HK-2 (cell line): ENCODE data around the gene PRAMEF1.
"Not testable (repeated sequence)": the region's sequence is repeated elsewhere in the genome, so short reads cannot be mapped to it uniquely, and the experiment has no call there.

Source experiments
- DNase-seq: peaks from one replicate; pipeline ENCODE4 v3.0.0-alpha.2; 2018; ENCODE audit not compliant: unreplicated experiment

The PRAMEF1 gene

DNA sequence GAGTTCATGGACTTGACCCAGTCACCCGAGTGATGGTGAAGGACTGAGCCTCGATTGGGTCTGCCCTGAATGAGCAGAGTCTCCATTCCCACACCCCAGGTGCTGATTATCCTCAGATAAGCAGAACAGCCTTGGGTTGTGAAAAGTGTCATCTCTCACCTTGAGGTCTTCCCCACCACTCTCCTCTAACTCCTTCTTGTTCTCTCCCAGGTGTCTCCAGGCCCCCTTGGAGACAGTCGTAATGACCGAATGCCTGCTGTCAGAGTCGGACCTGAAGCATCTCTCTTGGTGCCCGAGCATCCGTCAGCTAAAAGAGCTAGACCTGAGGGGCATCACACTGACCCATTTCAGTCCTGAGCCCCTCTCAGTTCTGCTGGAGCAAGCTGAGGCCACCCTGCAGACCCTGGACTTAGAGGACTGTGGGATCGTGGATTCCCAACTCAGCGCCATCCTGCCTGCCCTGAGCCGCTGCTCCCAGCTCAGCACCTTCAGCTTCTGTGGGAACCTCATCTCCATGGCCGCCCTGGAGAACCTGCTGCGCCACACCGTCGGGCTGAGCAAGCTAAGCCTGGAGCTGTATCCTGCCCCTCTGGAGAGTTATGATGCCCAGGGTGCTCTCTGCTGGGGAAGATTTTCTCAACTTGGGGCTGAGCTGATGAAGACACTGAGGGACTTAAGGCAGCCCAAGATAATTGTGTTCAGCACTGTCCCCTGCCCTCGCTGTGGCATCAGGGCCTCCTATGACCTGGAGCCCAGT, 14.2 kb upstream of the PRAMEF1 start:
- no peak for DNase-seq

DNA sequence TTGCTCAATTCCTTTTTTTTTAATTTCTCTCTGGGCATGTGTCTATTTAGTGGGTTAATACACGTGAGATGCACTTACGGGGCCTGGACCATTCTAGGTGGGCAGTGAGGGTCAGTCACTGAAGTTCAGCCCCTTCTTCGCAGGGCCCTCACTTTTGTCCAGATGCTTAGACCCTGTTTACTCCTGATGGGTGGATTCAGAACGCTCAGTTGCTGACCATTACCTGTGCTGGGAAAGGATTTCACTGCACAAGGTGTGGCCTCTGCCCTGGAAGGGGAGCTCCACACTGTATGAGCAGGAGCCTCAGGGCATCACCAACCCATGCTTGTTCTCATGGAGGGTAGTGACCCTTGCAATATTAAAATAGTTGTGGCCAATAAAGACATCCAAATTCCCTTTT, 13.1 kb upstream of the PRAMEF1 start:
- DNase-seq: no peak

DNA sequence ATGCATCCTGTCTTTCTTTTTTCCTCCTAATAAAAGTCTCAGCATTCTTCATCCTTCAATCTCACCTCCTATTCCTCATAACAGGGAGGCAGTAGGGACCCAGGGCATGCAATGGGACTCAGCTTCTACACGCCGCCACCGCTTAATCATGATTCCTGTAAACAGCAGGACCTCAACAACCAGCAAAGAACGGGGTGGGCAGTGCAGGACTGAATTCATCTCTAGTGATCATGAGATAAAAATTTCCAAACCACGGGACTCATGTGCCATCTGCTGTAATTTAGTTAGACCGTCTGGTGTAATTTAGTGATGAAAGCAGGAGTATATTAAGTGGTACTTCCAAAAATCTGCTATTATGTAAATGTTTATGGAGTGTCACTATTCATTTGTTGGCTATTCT, 12.3 kb upstream of the PRAMEF1 start:
- DNase-seq: no peak

DNA sequence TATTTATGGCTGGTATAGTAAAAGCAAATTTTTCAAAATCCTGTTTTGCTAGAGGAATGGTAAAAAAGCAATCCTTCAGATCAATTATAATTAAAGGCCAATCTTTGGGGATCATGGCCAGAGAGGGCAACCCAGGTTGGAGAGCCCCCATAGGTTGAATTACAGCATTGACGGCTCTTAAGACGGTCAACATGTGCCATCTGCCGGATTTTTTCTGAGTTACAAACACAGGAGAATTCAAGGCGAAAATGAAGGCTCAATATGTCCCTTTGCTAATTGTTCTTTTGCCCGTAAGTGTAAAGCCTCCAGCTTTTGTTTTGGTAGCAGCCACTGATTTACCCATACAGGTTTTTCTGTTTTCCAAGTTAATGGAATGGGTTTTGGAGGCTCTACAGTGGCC, 9.7 kb upstream of the PRAMEF1 start:
- not testable (repeated sequence) for DNase-seq

DNA sequence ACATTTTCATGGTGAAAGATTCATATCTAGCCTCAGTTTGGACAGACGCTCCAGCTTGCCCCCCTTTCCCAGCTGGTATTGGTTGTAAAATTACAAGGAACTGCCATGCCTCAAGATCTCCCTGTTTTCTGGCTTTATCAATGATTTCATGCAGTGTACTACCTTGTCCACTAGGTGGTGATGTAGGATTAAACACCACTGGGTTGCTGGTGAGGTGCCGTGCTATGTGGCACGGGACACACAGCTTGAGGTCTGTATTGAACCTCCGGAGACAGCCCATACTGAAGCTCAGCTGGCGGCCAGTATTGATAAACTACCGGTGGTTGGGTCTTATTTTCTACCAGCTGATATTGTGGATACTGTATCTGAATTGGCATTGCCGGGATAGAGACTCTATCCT, 7.4 kb upstream of the PRAMEF1 start:
- not testable (repeated sequence) for DNase-seq

DNA sequence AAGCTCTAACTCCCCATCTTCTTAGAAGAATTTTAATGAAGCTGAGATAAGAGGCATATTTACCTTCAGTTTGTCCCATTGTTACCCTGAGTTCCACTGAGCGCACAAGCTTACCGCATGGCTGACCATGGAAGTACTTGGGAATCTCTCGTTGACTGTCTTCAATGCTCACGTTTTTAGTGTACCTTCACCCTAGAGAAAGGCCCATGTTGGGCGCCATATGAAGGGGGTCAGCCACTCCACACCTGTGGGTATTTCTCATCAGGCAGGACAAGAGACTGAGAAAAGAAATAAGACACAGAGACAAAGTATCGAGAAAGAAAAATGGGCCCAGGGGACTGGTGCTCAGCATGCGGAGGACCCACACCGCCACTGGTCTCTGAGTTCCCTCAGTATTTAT, 6.5 kb upstream of the PRAMEF1 start:
- DNase-seq: not testable (repeated sequence)

DNA sequence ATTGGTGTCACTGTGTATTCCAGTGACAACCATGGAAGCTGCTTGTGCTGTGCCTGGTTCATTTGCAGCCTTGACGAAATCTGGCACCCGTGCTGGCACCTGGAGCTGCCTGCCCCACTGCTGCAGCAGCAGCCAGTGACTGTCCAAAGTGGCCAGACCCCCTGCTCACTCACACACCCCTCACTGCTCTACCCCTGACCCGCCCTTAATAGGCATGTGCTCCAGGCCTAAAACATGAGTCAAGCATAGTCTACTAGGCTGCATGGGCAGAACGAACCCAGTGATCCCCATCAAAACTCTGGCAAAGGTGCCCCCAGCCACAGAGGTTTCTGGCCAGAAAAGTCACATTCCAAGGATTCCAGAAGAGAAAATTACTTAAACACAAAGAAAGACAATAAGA, 7.7 kb downstream of the PRAMEF1 start:
- no peak for DNase-seq

DNA sequence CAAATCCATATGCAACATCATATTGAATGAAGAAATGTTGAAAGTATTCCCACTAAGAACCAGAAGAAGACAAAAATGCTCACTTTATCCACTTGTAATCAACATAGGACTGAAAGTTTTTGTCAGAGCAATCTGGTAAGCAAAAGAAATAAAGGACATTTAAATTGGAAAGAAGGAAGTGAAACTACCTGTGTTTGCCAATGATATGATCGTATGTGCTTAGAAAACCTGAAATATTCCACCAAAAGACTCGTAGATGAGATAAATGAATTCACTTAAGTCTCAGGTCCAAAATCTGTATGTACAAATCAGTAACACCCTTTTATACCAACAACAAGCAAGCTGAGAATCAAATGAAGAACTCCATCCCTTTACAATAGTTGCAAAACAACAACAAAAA, 8.5 kb downstream of the PRAMEF1 start:
- no peak for DNase-seq

DNA sequence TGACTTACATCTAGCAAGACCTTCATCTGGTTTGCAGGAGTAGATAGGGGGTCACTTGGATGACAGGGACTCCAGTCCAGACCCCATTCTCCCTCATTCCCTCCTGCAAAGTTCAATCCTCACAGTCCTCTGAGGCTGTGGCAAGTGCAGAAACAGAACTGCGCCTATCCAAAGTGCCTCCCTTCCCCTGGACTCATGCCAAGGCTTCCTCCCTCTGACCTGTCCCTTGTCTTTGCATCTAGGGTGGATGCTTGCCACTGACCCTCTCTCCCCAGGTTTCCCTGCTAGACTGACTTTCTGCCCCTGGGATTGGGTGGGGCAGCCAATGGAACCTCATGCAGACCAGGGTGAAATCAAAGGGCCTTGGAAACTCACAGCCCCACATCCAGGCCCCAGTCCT, 18.7 kb downstream of the PRAMEF1 start:
- DNase-seq: no peak

DNA sequence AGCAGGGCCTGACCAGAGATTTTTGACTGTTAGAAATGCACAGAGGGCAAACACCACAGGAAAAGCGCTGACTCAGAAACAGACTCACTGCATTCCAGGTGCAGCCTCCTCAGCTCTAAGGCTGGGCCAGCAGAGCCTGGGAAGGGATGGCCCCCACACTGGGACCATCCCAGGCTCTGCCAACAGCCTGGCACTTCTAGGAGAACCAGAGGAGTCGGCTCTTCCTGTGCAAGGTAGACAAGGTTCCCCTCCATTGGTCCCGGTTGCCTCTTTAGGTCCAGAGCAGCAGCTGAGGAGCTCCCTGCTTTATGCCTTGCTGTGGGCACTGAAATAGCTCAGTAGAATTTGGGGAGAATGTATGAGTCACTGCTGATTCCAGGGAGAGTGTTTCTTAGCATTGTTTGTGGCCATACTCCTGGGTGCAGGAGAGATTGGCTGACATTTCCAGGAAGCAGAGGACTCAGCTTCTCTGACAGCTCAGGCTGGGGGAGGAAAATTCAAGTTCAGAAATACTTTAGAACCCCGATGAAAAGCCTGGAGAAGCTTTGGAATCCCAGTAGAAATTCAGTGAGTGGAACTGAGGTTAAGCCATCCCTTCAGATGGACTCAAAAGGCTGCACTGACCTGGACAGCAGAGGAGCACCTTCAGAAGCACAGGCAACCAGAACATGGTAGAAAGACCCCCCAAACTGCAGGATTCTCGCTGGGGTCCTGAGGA, 19.7 kb downstream of the PRAMEF1 start:
- no peak for DNase-seq

DNA sequence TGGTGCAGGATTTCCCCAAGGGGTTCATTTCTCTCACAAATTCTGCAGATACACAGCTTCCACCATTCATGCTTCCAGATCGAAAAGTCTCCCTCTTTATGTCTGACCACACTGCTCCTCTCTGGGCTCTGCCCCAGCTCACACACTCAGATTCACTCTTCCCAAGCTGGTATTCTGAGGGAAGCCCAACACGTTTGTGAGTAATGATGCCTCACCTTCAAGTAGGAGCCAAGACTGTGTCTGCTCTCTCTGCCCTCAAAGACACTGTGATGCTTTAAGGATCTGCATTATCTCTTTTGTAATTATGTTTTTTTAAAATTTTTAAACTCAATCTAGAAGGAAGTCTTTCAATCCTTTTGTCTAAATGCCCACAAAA, 20.2 kb downstream of the PRAMEF1 start:
- no peak for DNase-seq

DNA sequence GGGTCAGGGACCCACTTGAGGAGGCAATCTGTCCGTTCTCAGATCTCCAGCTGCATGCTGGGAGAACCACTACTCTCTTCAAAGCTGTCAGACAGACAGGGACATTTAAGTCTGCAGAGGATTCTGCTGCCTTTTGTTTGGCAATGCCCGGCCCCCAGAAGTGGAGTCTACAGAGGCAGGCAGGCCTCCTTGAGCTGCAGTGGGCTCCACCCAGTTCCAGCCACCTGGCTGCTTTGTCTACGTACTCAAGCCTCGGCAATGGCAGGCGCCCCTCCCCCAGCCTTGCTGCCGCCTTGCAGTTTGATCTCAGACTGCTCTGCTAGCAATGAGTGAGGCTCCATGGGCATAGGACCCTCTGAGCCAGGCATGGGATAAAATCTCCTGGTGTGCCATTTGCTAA, 27.9 kb downstream of the PRAMEF1 start:
- not testable (repeated sequence) for DNase-seq

DNA sequence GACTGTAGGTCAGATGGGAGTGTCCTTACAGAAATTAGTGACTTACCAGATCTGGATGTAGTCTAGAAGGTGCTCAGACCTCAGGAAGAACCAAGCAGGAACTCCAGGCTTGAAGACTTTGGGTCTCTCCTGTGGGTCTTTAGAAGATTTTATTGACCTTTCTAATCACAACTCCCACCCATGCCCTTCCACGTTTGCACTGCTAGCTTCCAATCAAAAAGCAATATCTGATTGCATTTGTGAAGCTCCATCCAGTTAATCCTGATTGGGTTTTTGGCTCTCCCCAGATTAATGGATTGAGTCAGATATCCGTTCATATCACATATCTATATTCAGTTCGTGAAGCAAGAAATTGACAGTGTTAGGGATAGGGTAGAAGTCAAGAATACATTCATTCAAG, 40.1 kb downstream of the PRAMEF1 start, which contains the start of gene PRAMEF11:
PRAMEF11 (minus strand) TSS at position 101 of the 400 bp plus-strand sequence. CDS start 2,621 bp downstream, outside the sequence.
- DNase-seq: not testable (repeated sequence)

DNA sequence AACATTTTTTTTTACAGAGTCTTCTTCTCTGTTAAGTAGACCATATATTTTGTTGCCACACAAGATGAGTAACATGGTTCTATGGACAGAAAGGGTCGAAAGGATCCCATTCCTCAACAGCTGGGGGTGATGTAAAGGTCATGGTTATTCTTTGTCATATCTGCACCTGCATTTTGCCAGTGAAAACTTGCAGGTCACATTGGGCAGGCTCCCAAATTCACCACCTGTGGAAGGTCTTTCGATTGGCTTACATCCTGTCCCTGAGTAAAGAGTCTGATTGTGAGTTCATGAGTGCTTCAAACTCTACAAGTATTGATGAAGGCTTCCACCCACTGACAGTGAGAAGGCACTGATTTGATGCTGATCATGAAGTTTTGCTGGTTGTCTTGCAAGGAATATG, 42.1 kb downstream of the PRAMEF1 start:
- DNase-seq: not testable (repeated sequence)
